ENCODE data around the gene KCNQ1.

KCNQ1 gene

DNA sequence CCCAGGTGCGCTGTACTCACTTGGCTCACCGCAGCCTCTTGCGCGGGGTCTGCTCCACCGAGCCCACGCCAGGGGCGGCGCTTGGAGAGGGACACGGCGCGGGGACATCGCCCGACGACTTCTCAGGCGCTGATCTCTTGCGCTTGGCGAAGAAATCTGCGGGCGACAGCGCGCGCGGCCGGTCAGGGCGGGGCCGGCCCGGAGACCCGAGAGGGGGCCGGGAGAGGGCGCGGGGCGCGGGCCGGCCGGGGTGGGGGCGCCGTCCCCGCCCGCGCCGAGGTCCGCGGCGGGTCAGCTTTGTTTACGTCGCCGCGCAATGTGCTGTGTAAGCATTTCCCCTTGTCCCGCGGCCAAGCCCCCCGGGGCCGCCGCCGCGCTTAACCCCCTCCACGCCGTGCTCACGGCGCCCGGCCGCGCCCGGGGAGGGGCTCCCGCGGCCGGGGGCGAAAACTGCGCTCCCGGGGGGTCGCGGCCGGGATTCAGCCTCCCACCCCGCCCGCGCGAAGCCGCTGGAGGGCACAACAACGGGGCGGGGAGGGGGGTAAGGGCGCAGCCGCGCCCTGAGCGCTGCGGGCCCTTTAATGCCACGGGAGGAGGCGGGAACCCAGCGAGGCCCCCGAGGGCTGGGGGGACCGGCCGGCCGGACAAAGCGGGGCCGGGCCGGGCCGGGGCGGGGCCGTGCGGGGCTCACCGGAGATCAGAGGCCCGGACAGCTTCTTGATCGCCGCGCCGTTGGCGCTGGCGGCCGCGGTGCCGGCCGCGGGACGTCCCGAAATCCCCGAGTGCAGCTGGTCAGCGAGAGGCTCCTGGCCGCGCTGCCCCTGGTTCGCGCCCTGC is 439.4 kb downstream of the KCNQ1 start:
- no peak for DNase-seq (ENCODE audit: low read depth)

DNA sequence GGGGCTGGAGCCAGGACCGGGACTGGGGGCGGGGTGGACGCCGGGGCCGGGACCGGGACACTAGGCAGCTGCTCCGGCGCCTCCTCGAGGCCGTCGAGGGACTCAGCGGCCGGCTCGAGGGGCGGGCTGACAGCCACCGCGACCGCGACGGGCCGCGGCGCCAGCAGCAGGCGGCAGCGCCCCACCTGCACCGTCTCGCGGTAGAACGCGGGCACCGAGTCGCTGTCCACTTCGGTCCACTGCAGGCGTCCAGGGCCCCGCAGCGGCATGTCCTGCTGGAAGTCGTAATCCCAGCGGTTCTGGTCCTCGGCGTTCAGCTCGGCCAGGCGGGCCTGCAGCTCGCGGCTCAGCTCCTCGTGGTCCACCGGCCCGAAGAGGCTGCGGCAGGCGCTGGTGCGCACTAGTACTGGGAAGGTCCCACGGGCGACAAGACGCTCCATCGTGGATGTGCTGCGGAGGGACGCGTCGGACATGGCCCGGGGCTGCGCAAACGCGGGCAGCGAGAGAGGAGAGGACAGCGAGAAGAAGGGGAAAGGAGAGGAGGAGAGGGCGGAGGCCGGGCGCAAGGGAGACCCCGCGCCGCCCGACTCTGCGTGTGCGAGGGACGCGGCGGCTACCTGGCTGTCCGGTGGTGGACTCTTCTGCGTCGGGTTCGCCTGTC is 440.3 kb downstream of the KCNQ1 start:
- DNase-seq (ENCODE audit: low read depth), result no peak

- peak; percentile 36 for DNase-seq (ENCODE audit: low read depth)
These were observed 440.9 kb downstream of the KCNQ1 start, which contains the start of gene CDKN1C for GRCh38 chr11:2885678-2886081. Gene CDKN1C, minus strand, starts transcription at chr11:2885775. Its CDS starts 319 bp downstream, at chr11:2885456.

GRCh38 chr11:2886191-2886894 is 441.5 kb downstream of the KCNQ1 start:
- no peak for DNase-seq (ENCODE audit: low read depth)

DNA sequence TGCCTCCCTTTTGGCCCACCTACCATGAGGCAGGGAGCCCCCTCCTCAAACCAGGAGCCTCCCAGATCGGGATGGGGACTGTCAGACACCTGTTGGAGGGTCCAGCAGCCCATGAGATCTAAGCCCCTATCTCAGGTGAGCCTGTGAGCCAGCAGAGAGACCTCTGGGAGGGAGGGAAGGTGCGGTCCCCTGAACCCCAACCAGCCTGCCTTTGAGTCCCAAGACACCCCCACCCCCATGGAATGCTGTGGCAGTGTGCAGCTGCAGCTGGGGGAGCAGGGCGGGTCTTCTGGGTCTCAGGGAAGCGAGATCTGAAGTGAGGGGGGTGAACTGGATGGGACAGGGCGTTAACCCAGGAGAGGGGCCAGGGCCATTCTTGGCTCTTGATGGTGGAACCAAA is 442.1 kb downstream of the KCNQ1 start:
- no peak for DNase-seq (ENCODE audit: low read depth)

- DNase-seq (ENCODE audit: low read depth), result no peak
These were observed 442.8 kb downstream of the KCNQ1 start for GRCh38 chr11:2887515-2888195.

DNA sequence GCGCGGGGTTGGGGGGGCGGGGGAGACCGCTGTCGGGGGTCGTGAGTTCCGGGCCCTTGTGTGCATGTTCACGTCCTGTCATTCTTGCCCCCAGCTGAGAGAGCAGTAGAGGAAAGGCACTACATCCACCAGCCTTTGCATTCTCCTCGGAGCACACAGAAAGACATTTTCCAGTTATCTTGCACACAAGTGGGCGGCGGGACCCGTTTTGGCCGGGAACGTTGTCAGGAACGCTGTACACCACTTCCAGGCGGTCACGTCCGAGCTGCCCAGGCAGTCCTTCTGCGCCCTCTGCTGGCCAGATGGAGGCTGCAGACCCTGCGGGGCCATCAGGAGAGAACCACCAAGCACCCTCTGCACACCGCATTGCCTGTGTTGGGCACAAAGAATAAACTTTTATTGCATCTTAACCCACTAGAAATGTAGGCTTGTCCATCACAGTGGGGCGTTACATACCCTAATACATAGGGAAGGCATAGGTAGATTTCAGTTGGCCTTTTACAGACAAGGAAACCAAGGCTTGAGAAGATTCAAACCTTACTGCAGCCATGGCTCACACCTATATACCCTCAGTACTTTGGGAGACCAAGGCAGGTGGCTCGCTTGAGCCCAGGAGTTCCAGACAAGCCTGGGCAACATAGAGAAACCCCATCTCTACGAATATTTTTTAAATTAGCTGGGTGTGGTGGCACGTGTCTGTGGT is 443.6 kb downstream of the KCNQ1 start:
- peak; percentile 43 for DNase-seq (ENCODE audit: low read depth)

DNA sequence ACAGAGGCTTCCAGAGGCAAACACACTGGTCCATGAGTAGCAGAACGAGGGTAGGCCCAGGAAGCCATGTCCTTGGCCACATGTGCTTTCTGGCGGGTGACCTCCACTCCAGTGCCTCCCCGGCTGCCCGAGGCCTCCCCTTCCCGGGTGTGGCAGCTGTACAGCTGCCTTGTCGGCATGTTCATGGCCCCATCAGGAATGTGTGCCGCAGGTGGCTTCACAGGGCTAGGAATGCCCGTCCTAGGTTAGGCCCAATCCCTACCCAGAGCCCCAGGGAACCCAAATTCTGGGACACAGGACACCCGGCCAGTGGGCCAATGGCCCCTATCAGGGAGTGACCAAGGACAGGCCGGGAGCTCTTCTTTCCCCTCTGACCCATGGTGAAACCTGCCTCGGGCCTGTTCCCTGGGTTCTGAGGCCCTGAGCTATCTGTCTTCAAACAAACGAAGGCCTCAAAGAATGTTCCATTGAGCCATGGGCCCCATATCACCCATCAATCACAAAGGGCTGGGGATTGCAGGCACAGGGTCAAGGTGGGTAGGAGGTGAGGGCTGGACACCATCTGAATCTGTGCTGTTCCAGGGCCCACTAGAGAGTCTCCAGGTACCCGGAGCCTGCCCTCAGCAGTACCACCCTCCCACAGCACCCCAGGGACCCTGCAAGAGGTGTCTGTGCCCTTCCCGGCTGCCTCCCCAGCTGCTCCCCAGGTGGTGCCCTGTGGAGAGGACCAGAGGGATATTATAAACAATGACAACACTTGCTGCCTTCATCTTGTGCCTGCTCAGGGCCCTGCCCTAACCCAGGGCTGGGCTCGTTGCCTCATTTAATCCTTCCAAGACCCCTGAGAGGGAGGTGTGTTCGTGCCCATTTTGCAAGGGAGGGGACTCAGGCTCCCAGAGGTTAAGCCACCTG is 444.8 kb downstream of the KCNQ1 start:
- DNase-seq (ENCODE audit: low read depth), result no peak

- no peak for DNase-seq (ENCODE audit: low read depth)
These were observed 445.9 kb downstream of the KCNQ1 start for GRCh38 chr11:2890466-2891294.

DNA sequence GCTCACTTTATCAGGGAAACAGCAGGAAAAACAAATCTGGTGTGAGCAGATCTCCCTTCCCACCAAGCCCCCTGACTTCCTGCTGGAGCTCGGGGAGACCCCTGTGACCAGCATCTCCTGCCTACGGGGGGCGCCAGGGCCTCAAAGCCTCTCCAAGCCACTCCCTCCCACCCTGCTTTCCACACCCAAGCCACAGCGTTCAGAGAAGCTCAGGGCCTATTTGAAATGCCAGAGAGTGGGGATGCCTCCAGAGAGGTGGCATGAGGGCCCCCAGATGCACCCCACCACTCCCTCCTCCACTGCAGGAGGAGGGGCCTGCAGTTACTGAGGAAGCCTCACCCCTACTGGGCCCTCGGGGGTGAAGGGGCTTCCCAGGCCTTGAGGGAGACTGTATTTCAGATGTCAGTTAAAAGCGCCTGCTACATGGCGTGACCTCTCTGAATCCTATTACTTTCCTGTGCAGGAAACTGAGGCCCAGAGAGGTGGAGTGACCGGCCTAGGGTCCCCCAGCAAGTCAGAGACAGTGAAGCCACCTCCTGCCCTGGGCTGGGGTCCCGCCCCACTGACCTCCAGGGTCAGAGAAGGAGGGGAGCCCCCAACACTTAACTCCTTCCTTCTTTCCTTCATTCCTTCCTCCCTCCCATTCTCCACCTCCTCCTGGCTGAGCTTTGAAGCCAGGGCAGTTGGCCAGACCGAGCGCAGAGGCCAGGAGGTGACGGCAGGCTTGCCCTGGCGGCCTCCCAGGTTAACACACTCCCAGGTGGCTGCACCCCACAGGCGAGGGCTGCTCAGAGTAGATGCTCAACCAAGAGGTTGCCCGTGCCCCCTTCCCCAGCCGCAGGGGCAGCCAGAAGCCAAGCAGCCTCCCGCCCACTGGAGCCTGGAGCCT is 446.8 kb downstream of the KCNQ1 start:
- no peak for DNase-seq (ENCODE audit: low read depth)

DNA sequence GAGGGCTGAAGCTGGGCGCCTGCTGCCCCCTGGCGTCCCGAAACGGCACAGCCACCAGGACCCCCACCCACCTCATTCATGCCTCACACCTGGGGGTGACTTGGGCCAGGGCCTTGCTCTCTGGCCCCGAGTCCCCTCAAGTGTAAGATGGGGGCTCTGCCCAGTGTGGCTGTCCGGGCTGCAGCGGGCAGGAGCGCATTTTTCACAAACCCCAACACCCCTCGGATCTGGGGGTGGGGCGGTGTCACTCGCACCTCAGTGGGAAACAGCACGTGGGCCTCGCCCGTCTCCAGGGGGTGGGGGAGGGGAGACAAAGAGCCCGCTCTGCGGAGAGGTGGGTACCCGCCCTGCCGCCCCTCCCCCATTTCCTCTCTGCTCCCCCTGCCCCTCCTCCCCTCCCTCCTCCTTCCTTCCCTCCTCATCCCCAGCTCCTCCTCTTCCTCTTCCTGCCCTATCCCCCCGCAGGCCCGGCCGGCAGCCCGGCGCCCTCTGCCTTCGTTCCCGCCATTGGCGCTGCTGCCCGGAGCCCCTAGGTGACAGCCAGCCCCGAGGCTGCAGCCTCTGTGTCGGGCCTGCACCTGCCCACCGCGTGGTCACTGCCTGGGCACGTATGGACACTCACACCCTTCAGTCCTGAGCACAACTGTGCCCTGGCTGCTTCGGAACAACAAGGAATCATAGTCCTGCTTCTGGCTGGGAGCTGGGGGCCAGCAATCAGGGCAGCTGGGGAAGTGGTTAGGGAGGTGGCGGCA is 447.6 kb downstream of the KCNQ1 start:
- DNase-seq (ENCODE audit: low read depth), result peak; percentile 28

GRCh38 chr11:2892967-2893528 is 448.2 kb downstream of the KCNQ1 start:
- no peak for DNase-seq (ENCODE audit: low read depth)

- no peak for DNase-seq (ENCODE audit: low read depth)
These were observed 449.1 kb downstream of the KCNQ1 start for GRCh38 chr11:2893935-2894334.

DNA sequence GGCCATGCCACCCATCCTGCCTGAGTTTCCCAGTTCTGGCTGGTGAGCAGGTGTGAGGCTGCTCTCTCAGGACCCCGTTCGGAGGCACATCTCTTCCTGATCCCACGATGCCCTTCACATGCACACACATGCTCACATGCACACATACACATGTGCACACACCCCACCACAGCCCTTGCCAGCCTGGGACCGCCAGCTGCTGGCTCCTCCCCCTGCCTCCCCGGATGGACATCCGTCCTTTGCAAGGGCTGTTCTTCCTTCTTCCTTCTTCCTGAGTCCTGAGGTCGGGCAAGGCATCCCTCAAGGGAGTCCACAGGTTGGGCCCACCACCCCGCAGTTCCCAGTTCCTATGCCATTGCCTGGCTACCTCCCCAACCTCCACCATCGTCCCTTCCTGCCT is 451.2 kb downstream of the KCNQ1 start:
- no peak for DNase-seq (ENCODE audit: low read depth)

GRCh38 chr11:2897048-2897447 is 452.2 kb downstream of the KCNQ1 start:
- no peak for DNase-seq (ENCODE audit: low read depth)

- peak; percentile 81 for DNase-seq (ENCODE audit: low read depth)
These were observed 453.7 kb downstream of the KCNQ1 start for GRCh38 chr11:2898366-2899079.

Data from HS-5 (cell line).